Thymus (tissue), 11 donors: Measurements from ENCODE around the gene CYP27B1. TPM values are rescaled to one million over a fixed set of nuclear protein-coding genes. Genes with fewer than 3 reads are reported as not detected.

Source experiments
- DNase-seq, 9 donors: peaks; one replicate each; pipeline ENCODE4 v3.0.0-alpha.2; 2013; ENCODE audit warnings: low spot score in 9 of 9, low read depth in 6 of 9, missing footprints in 1 of 9
- H3K27ac ChIP-seq, 2 donors: one replicate each; pipeline ENCODE4 v1.5.1; 2013; ENCODE audit warnings: control low read depth in 1 of 2, low read depth in 1 of 2, low read length in 1 of 2, mild to moderate bottlenecking in 1 of 2, moderate library complexity in 1 of 2
- H3K27me3 ChIP-seq, 2 donors: one replicate each; pipeline ENCODE4 v1.5.1; 2013; ENCODE audit warnings: low read length in 1 of 2; ENCODE audit not compliant: control insufficient read depth in 2 of 2, insufficient read depth in 1 of 2
- H3K36me3 ChIP-seq, 2 donors: one replicate each; pipeline ENCODE4 v1.5.1; 2013; ENCODE audit warnings: low read length in 1 of 2, mild to moderate bottlenecking in 1 of 2, moderate library complexity in 1 of 2; ENCODE audit not compliant: control insufficient read depth in 2 of 2, insufficient read depth in 2 of 2
- H3K4me1 ChIP-seq, 2 donors: one replicate each; pipeline ENCODE4 v1.5.1; 2013; ENCODE audit warnings: low read length in 2 of 2; ENCODE audit not compliant: control insufficient read depth in 2 of 2, insufficient read depth in 2 of 2
- H3K4me3 ChIP-seq, 2 donors: one replicate each; pipeline ENCODE4 v1.5.1; 2013; ENCODE audit warnings: low read length in 2 of 2, control low read depth in 1 of 2, mild to moderate bottlenecking in 1 of 2
- H3K9me3 ChIP-seq, 2 donors: one replicate each; pipeline ENCODE4 v1.5.1; 2013; ENCODE audit warnings: low read length in 1 of 2, mild to moderate bottlenecking in 1 of 2; ENCODE audit not compliant: control insufficient read depth in 2 of 2, insufficient read depth in 1 of 2
- WGBS: extraction: QIAGEN DNeasy Blood & Tissue Kit; methylation state at CpG from one replicate; pipeline ENCODE4 v1.1.7; 2013; 5-methylcytosine and 5-hydroxymethylcytosine counted together
- polyA plus RNA-seq: library from polyadenylated mRNA; stranded (reverse); fragments of 200-250 nt; gene quantifications from one replicate; pipeline ENCODE4 v1.2.3, GENCODE V29; 2013
- total RNA-seq: library from RNA; stranded (reverse); fragments of 120-200 nt; gene quantifications from one replicate; pipeline ENCODE4 v1.2.4, GENCODE V29; 2013
- donor health status: healthy.

The CYP27B1 gene
- total and polyA plus RNA-seq, 2 donors, result 0.42 to 0.82 TPM

- H3K36me3 ChIP-seq, result peaks cover 30 to 68% of the 10 kb centered on the region in 2 donors
- no peak overlapping the region for H3K4me3 ChIP-seq
- no peak for DNase-seq
- H3K27ac ChIP-seq, result no peak overlapping the region
- no peaks in the 10 kb centered on the region for H3K4me1 ChIP-seq
- no peaks in the 10 kb centered on the region for H3K27me3 ChIP-seq
- WGBS, result 100% methylated on average over 1 of the region's 1 CpG
- H3K9me3 ChIP-seq, result no peaks in the 10 kb centered on the region
Observed at GRCh38 chr12:57796996-57797395, 30.1 kb upstream of the CYP27B1 start.

- 97% methylated on average over 6 of the region's 6 CpGs for WGBS
- Histone ChIP-seq H3K4me3 (no peak overlapping the region), H3K27ac (no peak overlapping the region), H3K4me1 (no peaks in the 10 kb centered on the region), H3K9me3 (no peaks in the 10 kb centered on the region), H3K36me3 (peaks cover 39 to 67% of the 10 kb centered on the region in 2 donors), H3K27me3 (no peaks in the 10 kb centered on the region)
- DNase-seq, result no peak
Observed at GRCh38 chr12:57795354-57795753, 28.5 kb upstream of the CYP27B1 start.

- H3K9me3 ChIP-seq, result no peaks in the 10 kb centered on the region
- no peak for DNase-seq
- H3K4me3 ChIP-seq, result no peak overlapping the region
- H3K27me3 ChIP-seq, result no peaks in the 10 kb centered on the region
- H3K27ac ChIP-seq, result no peak overlapping the region
- 98% methylated on average over 1 of the region's 1 CpG for WGBS
- no peaks in the 10 kb centered on the region for H3K4me1 ChIP-seq
- H3K36me3 ChIP-seq, result peaks cover 42 to 66% of the 10 kb centered on the region in 2 donors
Observed at GRCh38 chr12:57793920-57794319, 27.0 kb upstream of the CYP27B1 start.

GRCh38 chr12:57783861-57784260 lies 17.0 kb upstream of the CYP27B1 start:
- H3K4me1 ChIP-seq, result peaks cover 23 to 36% of the 10 kb centered on the region in 2 donors
- no peaks in the 10 kb centered on the region for H3K9me3 ChIP-seq
- no peak overlapping the region for H3K4me3 ChIP-seq
- peaks cover 20 to 32% of the 10 kb centered on the region in 2 donors for H3K36me3 ChIP-seq
- H3K27me3 ChIP-seq, result no peaks in the 10 kb centered on the region
- H3K27ac ChIP-seq, result no peak overlapping the region
- DNase-seq, result no peak
- 96% methylated on average over 11 of the region's 11 CpGs for WGBS

GRCh38 chr12:57783466-57783801 lies 16.6 kb upstream of the CYP27B1 start:
- H3K27me3 ChIP-seq, result no peaks in the 10 kb centered on the region
- peaks cover 23 to 36% of the 10 kb centered on the region in 2 donors for H3K4me1 ChIP-seq
- 94% methylated on average over 12 of the region's 12 CpGs for WGBS
- no peaks in the 10 kb centered on the region for H3K9me3 ChIP-seq
- peaks cover 20 to 29% of the 10 kb centered on the region in 2 donors for H3K36me3 ChIP-seq
- no peak overlapping the region for H3K27ac ChIP-seq
- no peak for DNase-seq
- H3K4me3 ChIP-seq, result peak overlapping the region; percentile 74 to 99

GRCh38 chr12:57782608-57783465 lies 16.0 kb upstream of the CYP27B1 start, which contains the start of gene TSFM:
TSFM (plus strand) TSS chr12:57782787; CDS start chr12:57782802, 15 bp downstream.
- H3K36me3 ChIP-seq, result peaks cover 20 to 27% of the 10 kb centered on the region in 2 donors
- 2% methylated on average over 45 of the region's 45 CpGs for WGBS
- H3K9me3 ChIP-seq, result no peaks in the 10 kb centered on the region
- no peaks in the 10 kb centered on the region for H3K27me3 ChIP-seq
- H3K4me3 ChIP-seq, result peak within 1 kb of the TSS; percentile 74 to 99
- DNase-seq, result peak; percentile 90 to 99 (median 95)
- peak within 1 kb of the TSS; percentile 70 to 80 for H3K27ac ChIP-seq
- peaks cover 23 to 36% of the 10 kb centered on the region in 2 donors for H3K4me1 ChIP-seq

- H3K27ac ChIP-seq, result no peak overlapping the region
- peaks cover 15 to 21% of the 10 kb centered on the region in 2 donors for H3K36me3 ChIP-seq
- H3K4me1 ChIP-seq, result peaks cover 23 to 36% of the 10 kb centered on the region in 2 donors
- H3K9me3 ChIP-seq, result no peaks in the 10 kb centered on the region
- no peaks in the 10 kb centered on the region for H3K27me3 ChIP-seq
- H3K4me3 ChIP-seq, result peak overlapping the region in 1 of 2 donors; percentile 99
- WGBS, result 32% methylated on average over 4 of the region's 4 CpGs
- no peak for DNase-seq
Observed at GRCh38 chr12:57782243-57782607, 15.3 kb upstream of the CYP27B1 start.

- Histone ChIP-seq H3K27me3 (no peaks in the 10 kb centered on the region), H3K36me3 (peaks cover 12 to 17% of the 10 kb centered on the region in 2 donors), H3K9me3 (no peaks in the 10 kb centered on the region), H3K4me1 (peaks cover 23 to 36% of the 10 kb centered on the region in 2 donors), H3K27ac (peak overlapping the region; percentile 55 to 80), H3K4me3 (no peak overlapping the region)
- peak in 1 of 9 donors; percentile 29 for DNase-seq
- 86% methylated on average over 2 of the region's 2 CpGs for WGBS
Observed at GRCh38 chr12:57781801-57782200, 14.9 kb upstream of the CYP27B1 start.

- peaks cover 7 to 12% of the 10 kb centered on the region in 2 donors for H3K36me3 ChIP-seq
- H3K4me3 ChIP-seq, result no peak overlapping the region
- peak overlapping the region; percentile 55 to 80 for H3K27ac ChIP-seq
- DNase-seq, result peak in 3 of 9 donors; percentile 24 to 61 (median 36)
- H3K9me3 ChIP-seq, result no peaks in the 10 kb centered on the region
- no peaks in the 10 kb centered on the region for H3K27me3 ChIP-seq
- WGBS, result 94% methylated on average over 3 of the region's 3 CpGs
- H3K4me1 ChIP-seq, result peaks cover 23 to 36% of the 10 kb centered on the region in 2 donors
Observed at GRCh38 chr12:57781244-57781643, 14.4 kb upstream of the CYP27B1 start.
